Hematopoietic multipotent progenitor cell treated with erythropoietin and hydrocortisone succinate and interleukin-3 and kit ligand, for 17 days (in vitro differentiated cells): ENCODE results near the gene RECK.
A peak's percentile ranks its signal among the peaks of the same experiment; 100 is the strongest.
"Not testable (repeated sequence)": the region's sequence is repeated elsewhere in the genome, so short reads cannot be mapped to it uniquely, and the experiment has no call there.

ENCODE experiments used
- DNase-seq: peaks from one replicate; pipeline ENCODE4 v3.0.0-alpha.2; 2015; ENCODE audit warnings: low spot score

The RECK gene

GRCh38 chr9:36118201-36118600, 81.5 kb downstream of the RECK start:
- no peak for DNase-seq

- DNase-seq: no peak
Observed at GRCh38 chr9:36118706-36119105, 82.0 kb downstream of the RECK start.

- no peak for DNase-seq
Observed at GRCh38 chr9:36119476-36119875, 82.8 kb downstream of the RECK start.

- no peak for DNase-seq
Observed at GRCh38 chr9:36120705-36121104, 84.0 kb downstream of the RECK start.

GRCh38 chr9:36121971-36122370, 85.3 kb downstream of the RECK start:
- no peak for DNase-seq

- no peak for DNase-seq
Observed at GRCh38 chr9:36123515-36123914, 86.8 kb downstream of the RECK start.

- DNase-seq: no peak
Observed at GRCh38 chr9:36125062-36125855, 88.5 kb downstream of the RECK start.

GRCh38 chr9:36126016-36126730, 89.5 kb downstream of the RECK start:
- no peak for DNase-seq

GRCh38 chr9:36127652-36128244, 91.0 kb downstream of the RECK start:
- DNase-seq: no peak

- no peak for DNase-seq
Observed at GRCh38 chr9:36128349-36128748, 91.6 kb downstream of the RECK start.

GRCh38 chr9:36129139-36129538, 92.4 kb downstream of the RECK start:
- DNase-seq: no peak

- not testable (repeated sequence) for DNase-seq
Observed at GRCh38 chr9:36131666-36132065, 95.0 kb downstream of the RECK start.

- no peak for DNase-seq
Observed at GRCh38 chr9:36132086-36132485, 95.4 kb downstream of the RECK start.

GRCh38 chr9:36134761-36135505, 98.2 kb downstream of the RECK start:
- no peak for DNase-seq

GRCh38 chr9:36135741-36136271, 99.1 kb downstream of the RECK start:
- DNase-seq: no peak

- peak; percentile 69 for DNase-seq
Observed at GRCh38 chr9:36136272-36136893, 99.7 kb downstream of the RECK start, which contains the start of gene GLIPR2. Gene GLIPR2 (plus strand): TSS chr9:36136733. CDS start chr9:36136779, 46 bp downstream.

- DNase-seq: no peak
Observed at GRCh38 chr9:36136894-36137391, 100.2 kb downstream of the RECK start.

- DNase-seq: no peak
Observed at GRCh38 chr9:36137392-36138004, 100.8 kb downstream of the RECK start.

GRCh38 chr9:36138496-36138895, 101.8 kb downstream of the RECK start:
- DNase-seq: no peak

GRCh38 chr9:36138901-36139300, 102.2 kb downstream of the RECK start:
- no peak for DNase-seq
